Adipocyte (in vitro differentiated cells): ENCODE data around the gene CIDEC.
"Not testable (repeated sequence)": the region's sequence is repeated elsewhere in the genome, so short reads cannot be mapped to it uniquely, and the experiment has no call there.

Source experiments
- DNase-seq: peaks from one replicate; pipeline ENCODE4 v3.0.0-alpha.2; 2015; ENCODE audit warnings: low read depth
- H3K27me3 ChIP-seq: replicated peaks from 2 replicates; pipeline ENCODE4 v1.7.0; 2013; ENCODE audit warnings: mild to moderate bottlenecking, low read length, moderate library complexity; ENCODE audit not compliant: control insufficient read depth, insufficient read depth
- H3K36me3 ChIP-seq: 2 replicates; pipeline ENCODE4 v1.7.0; 2013; ENCODE audit warnings: low read length, mild to moderate bottlenecking, moderate library complexity; ENCODE audit not compliant: control insufficient read depth, insufficient read depth, severe bottlenecking
- H3K4me1 ChIP-seq: 2 replicates; pipeline ENCODE4 v1.7.0; 2013; ENCODE audit warnings: mild to moderate bottlenecking, low read length, moderate library complexity; ENCODE audit not compliant: control insufficient read depth, insufficient read depth
- H3K4me3 ChIP-seq: 2 replicates; pipeline ENCODE4 v1.7.0; 2013; ENCODE audit warnings: mild to moderate bottlenecking, low read length, moderate library complexity
- H3K9ac ChIP-seq: 2 replicates; pipeline ENCODE4 v1.7.0; 2013; ENCODE audit warnings: mild to moderate bottlenecking, low read length, moderate library complexity
- H3K9me3 ChIP-seq: 2 replicates; pipeline ENCODE4 v1.7.0; 2013; ENCODE audit warnings: mild to moderate bottlenecking, low read length, moderate library complexity; ENCODE audit not compliant: control insufficient read depth

The CIDEC gene

DNA sequence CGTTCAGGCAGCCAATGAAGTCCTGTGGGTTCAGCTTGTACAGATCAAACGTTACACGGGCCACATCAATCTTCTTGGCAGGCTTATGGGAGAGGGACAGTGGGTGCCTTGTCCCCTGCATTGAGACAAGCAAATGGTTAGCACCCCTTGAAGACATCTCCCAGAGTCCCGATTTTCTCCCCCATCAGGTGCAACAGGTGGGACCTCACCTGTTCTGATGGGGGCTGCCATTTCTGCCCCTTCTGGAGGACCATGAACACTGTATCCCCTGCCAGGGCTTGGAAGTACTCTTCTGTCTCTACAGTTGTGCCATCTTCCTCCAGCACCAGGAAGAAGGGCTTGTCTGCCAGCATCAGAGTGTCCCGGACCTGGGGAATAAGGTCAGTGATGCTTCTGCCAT, 10.1 kb downstream of the CIDEC start:
- Histone ChIP-seq H3K9ac (peak overlapping the region; percentile 5), H3K9me3 (no peaks in the 10 kb centered on the region), H3K4me1 (peaks cover 66% of the 10 kb centered on the region), H3K36me3 (peaks cover 91% of the 10 kb centered on the region), H3K27me3 (no peaks in the 10 kb centered on the region), H3K4me3 (no peak overlapping the region)
- DNase-seq = no peak

- Histone ChIP-seq H3K9me3 (no peaks in the 10 kb centered on the region), H3K4me1 (peaks cover 69% of the 10 kb centered on the region), H3K36me3 (peaks cover 65% of the 10 kb centered on the region), H3K27me3 (no peaks in the 10 kb centered on the region), H3K9ac (peak overlapping the region; percentile 86), H3K4me3 (peak overlapping the region; percentile 16)
- DNase-seq = no peak
These were observed 12.9 kb downstream of the CIDEC start for GRCh38 chr3:9867106-9867505.

DNA sequence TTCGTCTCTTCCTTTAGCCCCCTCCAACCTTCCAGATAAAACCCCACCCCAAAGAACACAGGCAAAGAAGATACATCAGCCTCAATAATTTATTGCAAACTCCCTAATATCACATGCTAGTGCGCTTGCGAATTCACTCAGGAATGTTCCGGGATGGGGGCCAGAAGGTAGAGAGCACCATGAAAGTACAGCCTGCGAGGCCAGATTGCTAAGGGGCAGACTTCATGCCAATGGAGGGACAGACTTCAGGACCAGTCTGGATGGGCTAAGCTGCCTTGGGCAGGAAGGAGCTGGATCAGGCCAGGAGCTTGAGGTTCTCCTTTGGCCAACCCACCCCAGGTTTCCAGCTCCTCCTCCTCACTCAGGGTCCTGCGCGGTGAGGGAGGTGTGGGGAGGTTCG, 13.4 kb downstream of the CIDEC start:
- Histone ChIP-seq H3K9me3 (no peaks in the 10 kb centered on the region), H3K27me3 (no peaks in the 10 kb centered on the region), H3K36me3 (peaks cover 60% of the 10 kb centered on the region), H3K4me3 (peak overlapping the region; percentile 16), H3K9ac (peak overlapping the region; percentile 86), H3K4me1 (peaks cover 69% of the 10 kb centered on the region)
- DNase-seq = no peak

DNA sequence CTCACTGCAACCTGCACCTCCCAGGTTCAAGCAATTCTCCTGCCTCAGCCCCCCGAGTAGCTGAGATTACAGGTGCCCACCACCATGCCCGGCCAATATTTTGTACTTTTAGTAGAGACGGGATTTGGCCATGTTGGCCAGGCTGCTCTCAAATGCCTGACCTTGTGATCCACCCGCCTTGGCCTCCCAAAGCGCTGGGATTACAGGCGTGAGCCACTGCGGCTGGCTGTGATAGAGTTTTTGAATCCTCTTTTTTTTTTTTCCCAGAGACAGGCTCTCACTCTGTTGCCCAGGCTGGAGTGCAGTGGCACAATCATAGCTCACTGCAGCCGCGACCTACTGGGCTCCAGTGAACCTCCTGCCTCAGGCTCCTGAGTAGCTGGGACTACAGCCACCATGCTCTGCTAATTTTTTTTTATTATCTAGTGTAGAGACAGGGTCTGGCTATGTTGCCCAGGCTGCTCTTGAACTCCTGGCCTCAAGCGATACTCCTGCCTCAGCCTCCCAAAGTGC, 14.9 kb downstream of the CIDEC start:
- not testable (repeated sequence) for H3K9me3 ChIP-seq, DNase-seq, H3K4me3 ChIP-seq, H3K27me3 ChIP-seq
- Histone ChIP-seq H3K4me1 (peaks cover 64% of the 10 kb centered on the region), H3K36me3 (peaks cover 45% of the 10 kb centered on the region), H3K9ac (peak overlapping the region; percentile 86)

DNA sequence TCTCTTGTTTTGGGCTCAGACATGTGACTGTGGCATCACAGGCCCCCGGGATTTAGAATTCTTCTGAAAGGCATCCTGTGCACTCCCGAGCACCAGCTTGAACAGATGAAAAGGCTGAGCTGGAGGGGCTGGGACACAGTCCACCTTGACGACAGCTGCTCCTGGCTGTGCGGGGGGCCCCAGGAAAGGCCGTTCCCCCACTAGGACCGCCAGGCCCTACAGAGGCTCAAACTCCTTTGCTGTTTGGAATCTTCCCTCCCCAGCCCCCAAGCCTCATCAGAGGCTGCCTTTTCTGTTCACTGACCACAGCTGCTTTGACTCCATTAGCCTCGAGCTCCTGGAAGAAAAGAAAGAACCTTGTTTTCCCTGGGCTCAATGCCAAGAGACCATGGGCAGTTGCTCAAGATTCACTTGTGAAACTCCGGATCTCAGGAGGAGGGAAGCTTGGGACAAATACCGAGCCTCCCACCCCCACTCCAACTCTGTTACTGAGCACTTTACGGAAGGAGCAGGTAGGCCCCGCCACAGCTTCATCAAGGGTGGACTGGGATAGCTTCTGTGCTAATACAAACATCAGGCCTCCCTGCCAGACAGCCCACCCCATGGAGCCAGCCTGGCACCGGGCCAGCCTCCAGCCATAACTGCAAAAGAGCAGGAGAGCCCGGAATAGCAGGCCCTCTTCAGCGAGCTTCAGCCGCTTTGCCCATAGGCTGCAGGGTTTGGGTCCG, 15.7 kb downstream of the CIDEC start:
- Histone ChIP-seq H3K27me3 (no peaks in the 10 kb centered on the region), H3K9me3 (no peaks in the 10 kb centered on the region), H3K4me1 (peaks cover 59% of the 10 kb centered on the region), H3K4me3 (peak overlapping the region; percentile 48), H3K36me3 (peaks cover 37% of the 10 kb centered on the region), H3K9ac (peak overlapping the region; percentile 86)
- DNase-seq = peak; percentile 91

GRCh38 chr3:9863058-9863772, 16.8 kb downstream of the CIDEC start:
- H3K4me1 ChIP-seq = peaks cover 63% of the 10 kb centered on the region
- peak overlapping the region; percentile 86 for H3K9ac ChIP-seq
- no peaks in the 10 kb centered on the region for H3K27me3 ChIP-seq
- no peak for DNase-seq
- H3K9me3 ChIP-seq = no peaks in the 10 kb centered on the region
- H3K36me3 ChIP-seq = peaks cover 26% of the 10 kb centered on the region
- no peak overlapping the region for H3K4me3 ChIP-seq

DNA sequence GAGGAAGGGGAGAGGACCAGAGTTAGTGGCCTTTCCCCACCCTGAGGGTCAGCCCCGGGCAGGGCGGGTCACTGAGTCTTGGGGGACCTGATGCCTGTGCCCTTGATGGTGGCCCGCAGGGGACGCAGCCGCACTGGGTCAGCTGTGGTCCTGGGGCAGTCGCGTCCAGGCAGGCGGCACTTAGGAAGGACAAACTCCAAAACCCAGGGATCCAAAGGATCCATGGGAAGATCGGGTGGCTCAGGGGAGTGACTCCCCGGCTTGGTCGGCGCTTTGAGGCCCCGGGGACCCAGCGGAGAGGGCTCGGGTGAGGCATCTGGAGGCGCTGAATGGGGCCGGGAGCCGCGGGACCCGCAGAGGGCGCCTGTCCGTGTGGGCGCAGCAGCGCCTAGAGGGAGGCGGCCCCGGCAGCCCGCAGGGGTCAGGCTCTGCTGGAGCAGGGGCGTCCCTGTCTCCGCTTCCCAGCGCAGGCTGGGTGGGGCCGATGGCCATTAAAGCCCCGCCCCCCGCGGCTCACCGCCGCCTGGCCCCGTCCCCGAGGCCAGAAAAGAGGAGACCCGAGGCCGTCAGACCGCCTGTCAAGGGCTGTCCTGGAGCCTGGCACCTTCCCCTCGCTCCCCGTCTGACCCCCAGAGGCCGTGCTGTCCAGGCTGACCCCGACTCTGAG, 17.5 kb downstream of the CIDEC start:
- H3K9me3 ChIP-seq = no peaks in the 10 kb centered on the region
- peaks cover 66% of the 10 kb centered on the region for H3K4me1 ChIP-seq
- peak overlapping the region; percentile 86 for H3K9ac ChIP-seq
- peak; percentile 26 for DNase-seq
- H3K4me3 ChIP-seq = no peak overlapping the region
- H3K27me3 ChIP-seq = no peaks in the 10 kb centered on the region
- peaks cover 19% of the 10 kb centered on the region for H3K36me3 ChIP-seq

GRCh38 chr3:9861626-9862130, 18.4 kb downstream of the CIDEC start:
- H3K9me3 ChIP-seq = no peaks in the 10 kb centered on the region
- H3K9ac ChIP-seq = peak overlapping the region; percentile 86
- DNase-seq = no peak
- no peaks in the 10 kb centered on the region for H3K27me3 ChIP-seq
- peaks cover 59% of the 10 kb centered on the region for H3K4me1 ChIP-seq
- peaks cover 10% of the 10 kb centered on the region for H3K36me3 ChIP-seq
- H3K4me3 ChIP-seq = no peak overlapping the region

GRCh38 chr3:9861201-9861600, 18.9 kb downstream of the CIDEC start:
- no peak for DNase-seq
- Histone ChIP-seq H3K36me3 (peaks cover 6% of the 10 kb centered on the region), H3K9me3 (no peaks in the 10 kb centered on the region), H3K9ac (peak overlapping the region; percentile 86), H3K27me3 (no peaks in the 10 kb centered on the region), H3K4me1 (peaks cover 55% of the 10 kb centered on the region), H3K4me3 (no peak overlapping the region)

GRCh38 chr3:9859530-9860025, 20.5 kb downstream of the CIDEC start:
- Histone ChIP-seq H3K9ac (no peak overlapping the region), H3K27me3 (no peaks in the 10 kb centered on the region), H3K9me3 (no peaks in the 10 kb centered on the region), H3K4me1 (peaks cover 38% of the 10 kb centered on the region), H3K36me3 (no peaks in the 10 kb centered on the region), H3K4me3 (no peak overlapping the region)
- DNase-seq = no peak

- no peaks in the 10 kb centered on the region for H3K9me3 ChIP-seq
- no peaks in the 10 kb centered on the region for H3K27me3 ChIP-seq
- no peak for DNase-seq
- H3K4me3 ChIP-seq = no peak overlapping the region
- no peak overlapping the region for H3K9ac ChIP-seq
- H3K36me3 ChIP-seq = no peaks in the 10 kb centered on the region
- H3K4me1 ChIP-seq = peaks cover 22% of the 10 kb centered on the region
These were observed 24.5 kb downstream of the CIDEC start for GRCh38 chr3:9855594-9855993.
